Stimulated activated CD4-positive, alpha-beta T cell treated with anti-CD3 and anti-CD28 coated beads, Interleukin-12 subunit alpha, Interleukin-12 subunit beta, amount 100 ng/mL, for 4 hours (primary cell): Measurements from ENCODE around the gene TCF4.
A peak's percentile ranks its signal among the peaks of the same experiment; 100 is the strongest.

ENCODE experiments used
- DNase-seq: peaks from one replicate; pipeline ENCODE4 v3.0.0-alpha.2; 2020

TCF4 gene

GRCh38 chr18:55430026-55430425 lies 158.0 kb downstream of the TCF4 start:
- DNase-seq, result no peak

GRCh38 chr18:55427951-55428350 lies 160.0 kb downstream of the TCF4 start:
- DNase-seq, result no peak

GRCh38 chr18:55425698-55426097 lies 162.3 kb downstream of the TCF4 start:
- no peak for DNase-seq

- no peak for DNase-seq
Measured at GRCh38 chr18:55422456-55423180, 165.4 kb downstream of the TCF4 start.

- no peak for DNase-seq
Measured at GRCh38 chr18:55421615-55422419, 166.2 kb downstream of the TCF4 start.

- no peak for DNase-seq
Measured at GRCh38 chr18:55421308-55421614, 166.7 kb downstream of the TCF4 start.

GRCh38 chr18:55420665-55421307 lies 167.2 kb downstream of the TCF4 start:
- DNase-seq, result no peak

GRCh38 chr18:55419947-55420664 lies 167.9 kb downstream of the TCF4 start:
- no peak for DNase-seq

- DNase-seq, result no peak
Measured at GRCh38 chr18:55419132-55419946, 168.7 kb downstream of the TCF4 start.

GRCh38 chr18:55418439-55418838 lies 169.6 kb downstream of the TCF4 start:
- DNase-seq, result no peak

GRCh38 chr18:55416791-55417190 lies 171.2 kb downstream of the TCF4 start:
- no peak for DNase-seq

GRCh38 chr18:55415258-55415871 lies 172.6 kb downstream of the TCF4 start:
- DNase-seq, result peak; percentile 67

- DNase-seq, result no peak
Measured at GRCh38 chr18:55414475-55414874, 173.5 kb downstream of the TCF4 start.

- DNase-seq, result no peak
Measured at GRCh38 chr18:55413474-55413873, 174.5 kb downstream of the TCF4 start.

- DNase-seq, result no peak
Measured at GRCh38 chr18:55407774-55408535, 180.0 kb downstream of the TCF4 start.

GRCh38 chr18:55407191-55407590 lies 180.8 kb downstream of the TCF4 start:
- no peak for DNase-seq

- no peak for DNase-seq
Measured at GRCh38 chr18:55406451-55406991, 181.5 kb downstream of the TCF4 start.

GRCh38 chr18:55405893-55406406 lies 182.0 kb downstream of the TCF4 start:
- DNase-seq, result no peak

GRCh38 chr18:55405475-55405874 lies 182.5 kb downstream of the TCF4 start:
- DNase-seq, result no peak

- no peak for DNase-seq
Measured at GRCh38 chr18:55404832-55405465, 183.0 kb downstream of the TCF4 start.
